B cell (primary cell): ENCODE measurements around the gene RTTN.

Source experiments
- CTCF ChIP-seq: fragments of 200-600 bp; IDR thresholded peaks from one replicate; pipeline ENCODE4 v1.8.0; 2022; ENCODE audit warnings: antibody characterized with exemption, mild to moderate bottlenecking
- EZH2 ChIP-seq: IDR thresholded peaks from 2 replicates; pipeline ENCODE4 v1.6.1; 2012; ENCODE audit warnings: borderline replicate concordance, low read depth, mild to moderate bottlenecking, moderate library complexity, low read length; ENCODE audit not compliant: insufficient read depth, poor library complexity, severe bottlenecking

GRCh38 chr18:70216788-70217187, 11.3 kb upstream of the RTTN start:
- TF ChIP-seq CTCF (no peak), EZH2 (no peak)
